ENCODE results near the gene MTX1.

- no peak for TF ChIP-seq EZH2 (IDR thresholded peaks at IDR 0.05; ENCODE audit: low read length, missing control alignments)
- TF ChIP-seq, protein P1, sequence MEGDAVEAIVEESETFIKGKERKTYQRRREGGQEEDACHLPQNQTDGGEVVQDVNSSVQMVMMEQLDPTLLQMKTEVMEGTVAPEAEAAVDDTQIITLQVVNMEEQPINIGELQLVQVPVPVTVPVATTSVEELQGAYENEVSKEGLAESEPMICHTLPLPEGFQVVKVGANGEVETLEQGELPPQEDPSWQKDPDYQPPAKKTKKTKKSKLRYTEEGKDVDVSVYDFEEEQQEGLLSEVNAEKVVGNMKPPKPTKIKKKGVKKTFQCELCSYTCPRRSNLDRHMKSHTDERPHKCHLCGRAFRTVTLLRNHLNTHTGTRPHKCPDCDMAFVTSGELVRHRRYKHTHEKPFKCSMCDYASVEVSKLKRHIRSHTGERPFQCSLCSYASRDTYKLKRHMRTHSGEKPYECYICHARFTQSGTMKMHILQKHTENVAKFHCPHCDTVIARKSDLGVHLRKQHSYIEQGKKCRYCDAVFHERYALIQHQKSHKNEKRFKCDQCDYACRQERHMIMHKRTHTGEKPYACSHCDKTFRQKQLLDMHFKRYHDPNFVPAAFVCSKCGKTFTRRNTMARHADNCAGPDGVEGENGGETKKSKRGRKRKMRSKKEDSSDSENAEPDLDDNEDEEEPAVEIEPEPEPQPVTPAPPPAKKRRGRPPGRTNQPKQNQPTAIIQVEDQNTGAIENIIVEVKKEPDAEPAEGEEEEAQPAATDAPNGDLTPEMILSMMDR (conservative IDR thresholded peaks at IDR 0.05 in 1 of 2, IDR thresholded peaks at IDR 0.05 in 1 of 2; ENCODE audit: low read depth in 1 of 2, low read length in 2 of 2): no peak
Observed at GRCh38 chr1:155241069-155241679, 32.7 kb downstream of the MTX1 start.
